ENCODE measurements around the gene EEA1.
"Not testable (repeated sequence)": the region's sequence is repeated elsewhere in the genome, so short reads cannot be mapped to it uniquely, and the experiment has no call there.

EEA1 gene

GRCh38 chr12:92928962-92929915, at the start of gene EEA1:
EEA1 (minus strand) TSS chr12:92929295; CDS start chr12:92929066, 229 bp downstream.
- DNase-seq: peak; percentile 85 to 89

GRCh38 chr12:92978607-92979006, 49.5 kb upstream of the EEA1 start:
- no peak for DNase-seq

- no peak for DNase-seq
Observed at GRCh38 chr12:92977326-92977725, 48.2 kb upstream of the EEA1 start.

- no peak for DNase-seq
Observed at GRCh38 chr12:92974759-92975158, 45.7 kb upstream of the EEA1 start.

- DNase-seq: peak; percentile 69 to 78
Observed at GRCh38 chr12:92973614-92974013, 44.5 kb upstream of the EEA1 start.

- no peak for DNase-seq
Observed at GRCh38 chr12:92971859-92972524, 42.9 kb upstream of the EEA1 start.

GRCh38 chr12:92968176-92968813, 39.2 kb upstream of the EEA1 start:
- no peak for DNase-seq

- DNase-seq: not testable (repeated sequence)
Observed at GRCh38 chr12:92964378-92964777, 35.3 kb upstream of the EEA1 start.

GRCh38 chr12:92961949-92962348, 32.9 kb upstream of the EEA1 start:
- DNase-seq: no peak

- DNase-seq: no peak
Observed at GRCh38 chr12:92955997-92956663, 27.0 kb upstream of the EEA1 start.

GRCh38 chr12:92953747-92954146, 24.7 kb upstream of the EEA1 start:
- DNase-seq: no peak

GRCh38 chr12:92952394-92952793, 23.3 kb upstream of the EEA1 start:
- DNase-seq: no peak

GRCh38 chr12:92951006-92951405, 21.9 kb upstream of the EEA1 start:
- no peak for DNase-seq

GRCh38 chr12:92950011-92950410, 20.9 kb upstream of the EEA1 start:
- DNase-seq: no peak

- DNase-seq: no peak
Observed at GRCh38 chr12:92949466-92949865, 20.4 kb upstream of the EEA1 start.

GRCh38 chr12:92947589-92948215, 18.6 kb upstream of the EEA1 start:
- DNase-seq: no peak

- DNase-seq: no peak
Observed at GRCh38 chr12:92945659-92946220, 16.6 kb upstream of the EEA1 start.

GRCh38 chr12:92943482-92944250, 14.6 kb upstream of the EEA1 start:
- DNase-seq: peak in 1 of 2 experiments; percentile 14

- no peak for DNase-seq
Observed at GRCh38 chr12:92942905-92943304, 13.8 kb upstream of the EEA1 start.

GRCh38 chr12:92939116-92939515, 10.0 kb upstream of the EEA1 start:
- no peak for DNase-seq

- no peak for DNase-seq
Observed at GRCh38 chr12:92938638-92939037, 9.5 kb upstream of the EEA1 start.
